HepG2 (cell line): ENCODE data around the gene DNLZ. TPM values are rescaled to one million over a fixed set of nuclear protein-coding genes. Genes with fewer than 3 reads are reported as not detected.

Experiments
- ATAC-seq: fragments of 200-7000 bp; cut with Tn5 transposase; 3 replicates; pipeline ENCODE4 v1.9.1; 2020; ENCODE audit warnings: mild to moderate bottlenecking, moderate library complexity
- BruUV-seq: library from RNA; stranded (reverse); fragments of 400-500 nt; replicated peaks from 2 replicates; lab custom pipeline; 2021; lab: Mats Ljungman, UMichigan
- CTCF ChIA-PET: fragments of 300-600 bp; formaldehyde crosslinking; extraction: SDS; loops from one replicate; lab custom pipeline; 2021; ENCODE audit warnings: low total read pairs, inconsistent platforms, low intra/inter-chr PET ratio; lab: Yijun Ruan, JAX
- POLR2A ChIA-PET: fragments of 350-600 bp; sonication (Branson Sonifier 250); formaldehyde crosslinking; loops from one replicate; lab custom pipeline; 2020; ENCODE audit warnings: antibody characterized with exemption, inconsistent platforms; lab: Yijun Ruan, JAX
- DNase-seq: peaks from one replicate; pipeline ENCODE4 v3.0.0-alpha.2; 2015; ENCODE audit warnings: low spot score
- FAIRE-seq: peaks from 3 replicates; lab custom pipeline; 2011; peaks lifted over from hg19 to GRCh38; lab: Jason Lieb, UNC
- H2AFZ ChIP-seq: one replicate; pipeline ENCODE4 v1.6.1; 2011; ENCODE audit warnings: low read length, inconsistent platforms
- H3K27ac ChIP-seq: fragments of 300-600 bp; 3 replicates; pipeline ENCODE4 v1.8.0; 2011; ENCODE audit warnings: mixed run types, mild to moderate bottlenecking, mixed read lengths, low read length, inconsistent platforms; ENCODE audit not compliant: insufficient read depth; ENCODE audit errors: extremely low read length
- H3K27me3 ChIP-seq, 2 experiments: fragments of 200-600 bp in 1 of 2; 2 replicates in 1 of 2; 3 replicates in 1 of 2; pipeline versions ENCODE4 v1.6.0 to v1.8.0; 2011; ENCODE audit warnings: low read length in 2 of 2, mild to moderate bottlenecking in 2 of 2, moderate library complexity in 2 of 2, inconsistent platforms in 1 of 2; ENCODE audit not compliant: insufficient read depth in 2 of 2, control insufficient read depth in 1 of 2
- H3K36me3 ChIP-seq, 2 experiments: fragments of 200-600 bp in 1 of 2; replicated peaks in 1 of 2; 2 replicates in 1 of 2; 3 replicates in 1 of 2; pipeline versions ENCODE4 v1.5.1 to v1.8.0; 2011; ENCODE audit warnings: low read length in 2 of 2, inconsistent platforms in 1 of 2; ENCODE audit not compliant: insufficient read depth in 2 of 2, control insufficient read depth in 1 of 2
- H3K4me1 ChIP-seq: 2 replicates; pipeline ENCODE4 v1.5.1; 2012; ENCODE audit warnings: low read length, inconsistent platforms; ENCODE audit not compliant: insufficient read depth
- H3K4me2 ChIP-seq: 2 replicates; pipeline ENCODE4 v1.6.0; 2011; ENCODE audit warnings: low read depth, low read length, inconsistent platforms
- H3K4me3 ChIP-seq, 3 experiments: fragments of 200-600 bp in 1 of 3; sonication (generic), shearing (Covaris generic) in 1 of 3; replicated peaks in 1 of 3; 2 replicates each; pipeline ENCODE4 v1.5.1; 2011 to 2016; ENCODE audit warnings: low read length in 3 of 3, inconsistent platforms in 2 of 3, low read depth in 2 of 3, mild to moderate bottlenecking in 2 of 3, control low read depth in 1 of 3, mixed read lengths in 1 of 3; ENCODE audit not compliant: insufficient read depth in 1 of 3
- H3K79me2 ChIP-seq: one replicate; pipeline ENCODE4 v1.6.1; 2011; ENCODE audit warnings: low read length, inconsistent platforms; ENCODE audit not compliant: insufficient read depth
- H3K9ac ChIP-seq: 2 replicates; pipeline ENCODE4 v1.6.0; 2011; ENCODE audit warnings: mild to moderate bottlenecking, low read depth, low read length, inconsistent platforms; ENCODE audit not compliant: insufficient read depth
- H3K9me3 ChIP-seq: 2 replicates; pipeline ENCODE4 v1.5.1; 2012; ENCODE audit warnings: mild to moderate bottlenecking, low read length
- H4K20me1 ChIP-seq: 2 replicates; pipeline ENCODE4 v1.6.0; 2011; ENCODE audit warnings: inconsistent platforms, mild to moderate bottlenecking, low read length, moderate library complexity; ENCODE audit not compliant: insufficient read depth
- AGO2 ChIP-seq: fragments of 200-400 bp; formaldehyde crosslinking; optimal IDR thresholded peaks from 2 replicates; pipeline ENCODE3; 2017; ENCODE audit warnings: mild to moderate bottlenecking, low read depth, low read length, moderate library complexity
- EZH2 ChIP-seq: conservative IDR thresholded peaks from 2 replicates; pipeline ENCODE4 v1.6.1; 2012; ENCODE audit warnings: mild to moderate bottlenecking, low read depth, low read length, moderate library complexity
- TMF1 ChIP-seq: sonication (generic); formaldehyde crosslinking; IDR thresholded peaks from 2 replicates; pipeline ENCODE4 v1.8.1; 2022; ENCODE audit warnings: low read depth, missing genetic modification reagents
- ZNF841 ChIP-seq: sonication (generic); formaldehyde crosslinking; IDR thresholded peaks from 2 replicates; pipeline ENCODE4 v1.8.1; 2023; ENCODE audit warnings: missing genetic modification reagents, borderline replicate concordance
- whole genome bisulfite sequencing: methylation state at CpG from one replicate; pipeline ENCODE4 v1.1.6; 2017; ENCODE audit warnings: low lambda C conversion rate; 5-methylcytosine and 5-hydroxymethylcytosine counted together
- in situ Hi-C: cut with HindIII; loops from 2 replicates; pipeline ENCODE4 v1.10.0; 2017; ENCODE audit warnings: low pct_unique_long_range_greater_than_20kb; ENCODE audit not compliant: extremely low pct_ligation_motif_present
- intact Hi-C: fragments of 100-400 bp; cut with micrococcal nuclease; formaldehyde crosslinking; loops from one replicate; pipeline ENCODE4 v1.10.0; 2022; ENCODE audit not compliant: unreplicated experiment
- polyA plus RNA-seq, 8 experiments: library from polyadenylated mRNA; depleted of rRNA in 3 of 8; stranded (reverse) in 7 of 8; unstranded in 1 of 8; fragments of >200 nt; fragmentation: Illumina TruSeq in 4 of 8; extraction: Trizol in 4 of 8; gene quantifications; 2 replicates each; pipeline versions ENCODE4 v1.2.1 to v1.2.3, GENCODE V29; 2011 to 2016; ENCODE audit warnings: low read depth in 4 of 8, missing spikeins in 1 of 8, mixed read lengths in 1 of 8; ENCODE audit not compliant: insufficient read depth in 1 of 8
- total RNA-seq, 5 experiments: library from RNA; depleted of rRNA; stranded (reverse); fragments of >200 nt; fragmentation: Illumina TruSeq; extraction: Trizol; gene quantifications; 2 replicates each; pipeline ENCODE4 v1.2.3, GENCODE V29; 2016; ENCODE audit warnings: low read depth in 1 of 5
- TF ChIP-seq, protein P1 (sequence below): sonication (generic); formaldehyde crosslinking; IDR thresholded peaks from 2 replicates; pipeline ENCODE4 v1.9.0; 2022; ENCODE audit warnings: missing genetic modification reagents, mild to moderate bottlenecking, borderline replicate concordance
- TF ChIP-seq, protein P2 (sequence below): sonication (generic); formaldehyde crosslinking; IDR thresholded peaks from 2 replicates; pipeline ENCODE4 v1.5.0; 2020; ENCODE audit warnings: missing genetic modification reagents

Gene DNLZ
- total and polyA plus RNA-seq, 2 of the 13 experiments (the other 11 are each of a cell fraction or from before 2014, with no cell fraction given), result 3.4 to 8.0 TPM

DNA sequence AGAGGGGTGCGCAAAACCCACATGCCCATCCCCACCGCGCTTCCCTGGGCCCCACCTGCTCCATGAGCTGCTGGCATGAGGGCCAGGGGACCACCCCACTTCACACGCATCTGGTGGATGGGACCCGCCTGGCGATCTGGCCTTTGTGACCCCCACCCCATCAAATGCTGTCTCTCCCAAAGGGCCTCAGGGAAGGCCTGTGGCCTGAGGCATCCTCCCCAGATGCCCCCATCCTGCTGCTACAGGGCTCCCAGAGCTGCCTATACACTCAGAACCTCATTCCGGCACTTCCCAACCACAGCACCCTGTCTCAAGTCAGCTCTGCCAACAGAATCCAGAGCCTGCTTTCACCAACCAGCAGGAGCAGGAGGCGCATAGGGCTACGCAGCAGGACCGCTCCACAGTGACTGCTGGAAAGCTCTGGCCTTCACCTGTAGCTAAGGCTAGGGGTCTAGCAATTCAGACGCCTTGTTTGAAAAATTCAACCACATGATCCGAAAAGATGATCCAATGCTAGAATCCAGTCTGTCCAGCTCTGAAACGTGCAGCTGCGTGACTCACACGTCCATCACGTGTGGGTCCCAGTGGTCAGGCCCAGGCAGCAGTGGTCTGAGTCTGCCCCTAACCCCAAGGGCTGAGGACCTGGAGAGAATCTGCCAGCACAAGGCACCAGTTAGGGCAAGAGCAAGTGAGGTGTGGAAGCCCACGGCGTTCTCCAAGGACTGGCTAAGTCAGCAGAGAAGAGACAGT lies 37.8 kb upstream of the DNLZ start:
- in situ Hi-C loops, result no loop called here
- FAIRE-seq, result no peak
- H3K4me3 ChIP-seq, result no peak overlapping the region

More for the DNA sequence above, 37.8 kb upstream of the DNLZ start:
- no peak for ATAC-seq
- H3K79me2 ChIP-seq, result peaks cover 21% of the 10 kb centered on the region
- CTCF ChIA-PET, result interaction anchor here (2.0 kb wide), 1 partner anchor 62 kb away, joined by 12 read pairs; no protein-coding TSS in a partner anchor
- no peaks in the 10 kb centered on the region for H3K27me3 ChIP-seq
- no TSS peak for BruUV-seq
- H2AFZ ChIP-seq, result no peak overlapping the region
- no peak overlapping the region for H3K9ac ChIP-seq
- DNase-seq, result no peak
- TF ChIP-seq TMF1 (CRISPR knock-in tag) (no peak), EZH2 (no peak), AGO2 (peak; percentile 77), ZNF841 (CRISPR knock-in tag) (no peak)
- TF ChIP-seq, protein P1, sequence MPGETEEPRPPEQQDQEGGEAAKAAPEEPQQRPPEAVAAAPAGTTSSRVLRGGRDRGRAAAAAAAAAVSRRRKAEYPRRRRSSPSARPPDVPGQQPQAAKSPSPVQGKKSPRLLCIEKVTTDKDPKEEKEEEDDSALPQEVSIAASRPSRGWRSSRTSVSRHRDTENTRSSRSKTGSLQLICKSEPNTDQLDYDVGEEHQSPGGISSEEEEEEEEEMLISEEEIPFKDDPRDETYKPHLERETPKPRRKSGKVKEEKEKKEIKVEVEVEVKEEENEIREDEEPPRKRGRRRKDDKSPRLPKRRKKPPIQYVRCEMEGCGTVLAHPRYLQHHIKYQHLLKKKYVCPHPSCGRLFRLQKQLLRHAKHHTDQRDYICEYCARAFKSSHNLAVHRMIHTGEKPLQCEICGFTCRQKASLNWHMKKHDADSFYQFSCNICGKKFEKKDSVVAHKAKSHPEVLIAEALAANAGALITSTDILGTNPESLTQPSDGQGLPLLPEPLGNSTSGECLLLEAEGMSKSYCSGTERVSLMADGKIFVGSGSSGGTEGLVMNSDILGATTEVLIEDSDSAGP (CRISPR knock-in tag), result 0 out of 2 replicates have a peak, but pooled peaks have one; percentile 0
- TF ChIP-seq, protein P2, sequence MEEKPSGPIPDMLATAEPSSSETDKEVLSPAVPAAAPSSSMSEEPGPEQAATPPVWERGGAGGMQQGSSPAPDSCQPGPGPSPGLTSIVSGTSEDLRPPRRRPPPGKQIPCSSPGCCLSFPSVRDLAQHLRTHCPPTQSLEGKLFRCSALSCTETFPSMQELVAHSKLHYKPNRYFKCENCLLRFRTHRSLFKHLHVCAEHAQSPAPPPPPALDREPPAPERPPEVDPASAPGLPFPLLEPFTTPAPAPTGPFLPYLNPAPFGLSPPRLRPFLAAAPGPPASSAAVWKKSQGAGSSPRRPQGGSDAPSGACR (CRISPR knock-in tag), result no peak
- H4K20me1 ChIP-seq, result no peaks in the 10 kb centered on the region
- intact Hi-C loops, result no loop called here
- POLR2A ChIA-PET, result interaction anchor here (1.2 to 1.6 kb wide), 5 partner anchors 8 to 90 kb away, joined by 3 to 6 read pairs (median 5); partner anchors contain the start of gene DNLZ
- peaks cover 20% of the 10 kb centered on the region for H3K4me1 ChIP-seq
- 92% methylated on average over 16 of the region's 18 CpGs for WGBS
- H3K4me2 ChIP-seq, result no peak overlapping the region
- H3K27ac ChIP-seq, result no peak overlapping the region
- H3K36me3 ChIP-seq, result peaks cover 15 to 32% of the 10 kb centered on the region in 2 experiments; a peak in 4 of 5 replicates
- no peaks in the 10 kb centered on the region for H3K9me3 ChIP-seq
